WTC11 (cell line): Measurements from ENCODE around the gene LONP2. TPM values are rescaled to one million over a fixed set of nuclear protein-coding genes. Genes with fewer than 3 reads are reported as not detected.

Source experiments
- ATAC-seq: fragments of 200-7000 bp; cut with Tn5 transposase; 2 replicates; pipeline ENCODE4 v1.10.0; 2021; ENCODE audit warnings: mild to moderate bottlenecking, moderate library complexity
- CTCF ChIA-PET: fragments of 300-600 bp; sonication (Branson Sonifier 250); formaldehyde crosslinking; loops from one replicate; lab custom pipeline; 2021; ENCODE audit warnings: antibody characterized with exemption; lab: Charles Lee
- POLR2A ChIA-PET: fragments of 350-600 bp; sonication (Branson Sonifier 250); formaldehyde crosslinking; loops from one replicate; lab custom pipeline; 2021; ENCODE audit warnings: antibody characterized with exemption; lab: Charles Lee
- DNase-seq: peaks from one replicate; pipeline ENCODE4 v3.0.0; 2021; ENCODE audit warnings: low spot score
- H3K27ac Mint-ChIP-seq: 2 replicates; pipeline ENCODE4 v1.8.0; 2021; ENCODE audit warnings: mixed read lengths
- H3K27me3 Mint-ChIP-seq: 2 replicates; pipeline ENCODE4 v1.8.0; 2021; ENCODE audit warnings: low read depth, mild to moderate bottlenecking, moderate library complexity, mixed read lengths
- H3K36me3 Mint-ChIP-seq: 2 replicates; pipeline ENCODE4 v1.8.0; 2021; ENCODE audit warnings: mixed read lengths
- H3K4me1 Mint-ChIP-seq: 2 replicates; pipeline ENCODE4 v1.8.0; 2022; ENCODE audit warnings: mixed read lengths
- H3K4me3 Mint-ChIP-seq: 2 replicates; pipeline ENCODE4 v1.8.0; 2021; ENCODE audit warnings: mild to moderate bottlenecking, moderate library complexity, mixed read lengths
- H3K9me3 Mint-ChIP-seq: 2 replicates; pipeline ENCODE4 v1.8.0; 2021; ENCODE audit warnings: mixed read lengths
- ATF2 ChIP-seq: sonication (generic); formaldehyde crosslinking; IDR thresholded peaks from 2 replicates; pipeline ENCODE4 v1.8.1; 2022; ENCODE audit warnings: low read depth, missing genetic modification reagents, borderline replicate concordance
- CREB1 ChIP-seq: sonication (generic); formaldehyde crosslinking; IDR thresholded peaks from 2 replicates; pipeline ENCODE4 v1.8.0; 2023; ENCODE audit warnings: mild to moderate bottlenecking, missing genetic modification reagents
- CREM ChIP-seq: sonication (generic); formaldehyde crosslinking; IDR thresholded peaks from 2 replicates; pipeline ENCODE4 v1.8.1; 2022; ENCODE audit warnings: mild to moderate bottlenecking, missing genetic modification reagents, moderate library complexity
- E2F4 ChIP-seq: sonication (generic); formaldehyde crosslinking; IDR thresholded peaks from 2 replicates; pipeline ENCODE4 v1.8.1; 2022; ENCODE audit warnings: low read depth, mild to moderate bottlenecking, moderate library complexity, missing genetic modification reagents, borderline replicate concordance
- E2F5 ChIP-seq: sonication (generic); formaldehyde crosslinking; IDR thresholded peaks from 2 replicates; pipeline ENCODE4 v1.8.1; 2022; ENCODE audit warnings: mild to moderate bottlenecking, moderate library complexity, missing genetic modification reagents
- ESRRA ChIP-seq: sonication (generic); formaldehyde crosslinking; IDR thresholded peaks from 2 replicates; pipeline ENCODE4 v1.8.1; 2022; ENCODE audit warnings: mild to moderate bottlenecking, missing genetic modification reagents, borderline replicate concordance
- ETV6 ChIP-seq: sonication (generic); formaldehyde crosslinking; IDR thresholded peaks from 2 replicates; pipeline ENCODE4 v1.8.1; 2022; ENCODE audit warnings: mild to moderate bottlenecking, missing genetic modification reagents
- FOXK1 ChIP-seq: sonication (generic); formaldehyde crosslinking; IDR thresholded peaks from 2 replicates; pipeline ENCODE4 v1.8.0; 2022; ENCODE audit warnings: mild to moderate bottlenecking, moderate library complexity, missing genetic modification reagents
- GTF2I ChIP-seq: fragments of 250-450 bp; sonication (Bioruptor Pico); conservative IDR thresholded peaks from 2 replicates; pipeline ENCODE4 v1.4.0; 2021; ENCODE audit warnings: mild to moderate bottlenecking
- IRF1 ChIP-seq: sonication (generic); formaldehyde crosslinking; IDR thresholded peaks from 2 replicates; pipeline ENCODE4 v1.8.0; 2023; ENCODE audit warnings: missing genetic modification reagents
- MAX ChIP-seq: sonication (generic); formaldehyde crosslinking; IDR thresholded peaks from 2 replicates; pipeline ENCODE4 v1.8.0; 2022; ENCODE audit warnings: mild to moderate bottlenecking, missing genetic modification reagents
- MYBL2 ChIP-seq: sonication (generic); formaldehyde crosslinking; IDR thresholded peaks from 2 replicates; pipeline ENCODE4 v1.8.1; 2023; ENCODE audit warnings: mild to moderate bottlenecking, moderate library complexity, missing genetic modification reagents
- NR2C2 ChIP-seq: sonication (generic); formaldehyde crosslinking; IDR thresholded peaks from 2 replicates; pipeline ENCODE4 v1.8.0; 2022; ENCODE audit warnings: mild to moderate bottlenecking, missing genetic modification reagents
- PRRX2 ChIP-seq: fragments of 250-450 bp; sonication (Bioruptor Pico); IDR thresholded peaks from 2 replicates; pipeline ENCODE4 v1.8.0; 2021; ENCODE audit warnings: mild to moderate bottlenecking
- RELA ChIP-seq: sonication (generic); formaldehyde crosslinking; IDR thresholded peaks from 2 replicates; pipeline ENCODE4 v1.8.1; 2022; ENCODE audit warnings: missing genetic modification reagents, mild to moderate bottlenecking, borderline replicate concordance
- SP1 ChIP-seq: sonication (generic); formaldehyde crosslinking; conservative IDR thresholded peaks from 2 replicates; pipeline ENCODE4 v1.8.1; 2022; ENCODE audit warnings: missing genetic modification reagents
- TEAD4 ChIP-seq: sonication (generic); formaldehyde crosslinking; IDR thresholded peaks from 2 replicates; pipeline ENCODE4 v1.8.0; 2022; ENCODE audit warnings: mild to moderate bottlenecking, missing genetic modification reagents
- ZMAT4 ChIP-seq: fragments of 250-450 bp; sonication (Bioruptor Pico); IDR thresholded peaks from 2 replicates; pipeline ENCODE4 v1.9.0; 2021; ENCODE audit warnings: mild to moderate bottlenecking
- ZNF121 ChIP-seq: sonication (generic); formaldehyde crosslinking; IDR thresholded peaks from 2 replicates; pipeline ENCODE4 v1.8.0; 2023; ENCODE audit warnings: missing genetic modification reagents
- ZNF138 ChIP-seq: sonication (generic); formaldehyde crosslinking; conservative IDR thresholded peaks from 2 replicates; pipeline ENCODE4 v1.8.1; 2022; ENCODE audit warnings: mild to moderate bottlenecking, moderate library complexity, missing genetic modification reagents
- ZNF263 ChIP-seq: sonication (generic); formaldehyde crosslinking; IDR thresholded peaks from 2 replicates; pipeline ENCODE4 v1.8.1; 2022; ENCODE audit warnings: low read depth, mild to moderate bottlenecking, moderate library complexity, missing genetic modification reagents
- ZNF423 ChIP-seq: fragments of 250-450 bp; sonication (Bioruptor Pico); IDR thresholded peaks from 2 replicates; pipeline ENCODE4 v2.1.2; 2022; ENCODE audit warnings: mild to moderate bottlenecking, moderate library complexity
- total RNA-seq: library from RNA; stranded (reverse); gene quantifications from 3 replicates; pipeline ENCODE4 v1.2.3, GENCODE V29; 2021

The LONP2 gene
- total RNA-seq, 1 experiment from 2014 or later: 28.4 TPM

- TF ChIP-seq CREB1 (CRISPR knock-in tag) (no peak), ESRRA (CRISPR knock-in tag) (no peak), TEAD4 (CRISPR knock-in tag) (no peak), RELA (CRISPR knock-in tag) (no peak), ZMAT4 (CRISPR knock-in tag) (no peak)
- Mint-ChIP-seq H3K4me1 (no peaks in the 10 kb centered on the region), H3K4me3 (no peak overlapping the region), H3K36me3 (no peaks in the 10 kb centered on the region), H3K9me3 (peaks cover 5% of the 10 kb centered on the region; the same call in 1 of the 2 replicates), H3K27me3 (no peaks in the 10 kb centered on the region), H3K27ac (no peak overlapping the region)
- POLR2A ChIA-PET: no interaction called here
- DNase-seq: no peak
- ATAC-seq: no peak
- CTCF ChIA-PET: no interaction called here
Measured at GRCh38 chr16:48194828-48195556, 49.1 kb upstream of the LONP2 start.

- ChIA-PET CTCF (no interaction called here), POLR2A (no interaction called here)
- Mint-ChIP-seq H3K9me3 (peaks cover 5% of the 10 kb centered on the region; the same call in 1 of the 2 replicates), H3K27ac (no peak overlapping the region), H3K4me1 (no peaks in the 10 kb centered on the region)
- no peak for ATAC-seq
- no peak for TF ChIP-seq ZNF138 (CRISPR knock-in tag)
- no peak for TF ChIP-seq E2F4 (CRISPR knock-in tag)
- TF ChIP-seq ETV6: no peak
- no peak for TF ChIP-seq PRRX2 (CRISPR knock-in tag)
- TF ChIP-seq MYBL2 (CRISPR knock-in tag): no peak
- no peak for TF ChIP-seq SP1 (CRISPR knock-in tag)
- no peak for TF ChIP-seq GTF2I (CRISPR knock-in tag)
- TF ChIP-seq ATF2 (CRISPR knock-in tag): no peak
- no peak for TF ChIP-seq FOXK1
- TF ChIP-seq IRF1 (CRISPR knock-in tag): no peak
- TF ChIP-seq, all 79 proteins: peak for 0
- no peaks in the 10 kb centered on the region for H3K36me3 Mint-ChIP-seq
- H3K4me3 Mint-ChIP-seq: no peak overlapping the region
- H3K27me3 Mint-ChIP-seq: no peaks in the 10 kb centered on the region
- no peak for DNase-seq
Measured at GRCh38 chr16:48197294-48197693, 46.8 kb upstream of the LONP2 start.

GRCh38 chr16:48201515-48202201 is 42.4 kb upstream of the LONP2 start:
- H3K4me1 Mint-ChIP-seq: 0 out of 2 replicates have a peak, but pooled peaks cover 2% of the 10 kb centered on the region
- DNase-seq (no peak), ATAC-seq (no peak)
- H3K36me3 Mint-ChIP-seq: no peaks in the 10 kb centered on the region
- H3K27ac Mint-ChIP-seq: no peak overlapping the region
- H3K27me3 Mint-ChIP-seq: no peaks in the 10 kb centered on the region
- ChIA-PET POLR2A (no interaction called here), CTCF (no interaction called here)
- H3K9me3 Mint-ChIP-seq: peaks cover 5% of the 10 kb centered on the region; the same call in 1 of the 2 replicates
- no peak overlapping the region for H3K4me3 Mint-ChIP-seq
- TF ChIP-seq E2F5 (CRISPR knock-in tag): no peak
- TF ChIP-seq NR2C2: no peak
- no peak for TF ChIP-seq ZNF121
- TF ChIP-seq CREM (CRISPR knock-in tag): no peak
- TF ChIP-seq MAX (CRISPR knock-in tag): no peak
- no peak for TF ChIP-seq ZNF263 (CRISPR knock-in tag)
- TF ChIP-seq MYBL2 (CRISPR knock-in tag): no peak
- TF ChIP-seq SP1 (CRISPR knock-in tag): no peak
- no peak for TF ChIP-seq ZNF423 (CRISPR knock-in tag)
